Measurements from ENCODE around the gene IL1RAPL1. TPM values are rescaled to one million over a fixed set of nuclear protein-coding genes. Genes with fewer than 3 reads are reported as not detected.
A peak's percentile ranks its signal among the peaks of the same experiment; 100 is the strongest.

The IL1RAPL1 gene
- total and polyA plus RNA-seq, 2 experiments from 2014 or later, result 0.18 to 0.49 TPM

- Mint-ChIP-seq H3K4me3 (no peak overlapping the region), H3K36me3 (ENCODE audit: low read depth) (no peaks in the 10 kb centered on the region), H3K27ac (no peak overlapping the region), H3K27me3 (ENCODE audit: insufficient read depth, low read depth, poor library complexity) (no peaks in the 10 kb centered on the region), H3K4me1 (peaks cover 5% of the 10 kb centered on the region; the same call in 2 of the 3 replicates), H3K9me3 (no peaks in the 10 kb centered on the region)
- Histone ChIP-seq H3K4me2 (no peak overlapping the region), H2AFZ (no peak overlapping the region), H3F3A (replicated peaks; ENCODE audit: low read depth) (no peaks in the 10 kb centered on the region), H3K4me3 (no peak overlapping the region), H4K20me1 (replicated peaks; ENCODE audit: insufficient read depth) (no peaks in the 10 kb centered on the region), H3K36me3 (ENCODE audit: insufficient read depth) (no peaks in the 10 kb centered on the region), H3K4me1 (ENCODE audit: insufficient read depth) (peaks cover 11% of the 10 kb centered on the region; the same call in 1 of the 2 replicates), H3K27ac (ENCODE audit: low read depth) (no peak overlapping the region), H3K9me2 (ENCODE audit: insufficient read depth) (no peaks in the 10 kb centered on the region), H3K27me3 (ENCODE audit: insufficient read depth) (no peaks in the 10 kb centered on the region), H3K79me2 (replicated peaks; ENCODE audit: insufficient read depth) (no peaks in the 10 kb centered on the region)
- ATAC-seq, result no peak
- DNase-seq (ENCODE audit: low spot score), result no peak
- TF ChIP-seq CTCF (conservative IDR thresholded peaks at IDR 0.05; ENCODE audit: low read depth in 2 of 2) (peak in 1 of 2 experiments; percentile 16; a peak in 1 of 4 replicates), ZNF331 (CRISPR knock-in tag; IDR thresholded peaks at IDR 0.05; ENCODE audit: low read depth) (no peak)
Measured at GRCh38 chrX:28590396-28590795, 3.1 kb downstream of the IL1RAPL1 start.

- no peak for DNase-seq (ENCODE audit: low spot score)
- no peak for TF ChIP-seq EZH2 (IDR thresholded peaks at IDR 0.05; ENCODE audit: low read depth, unreplicated experiment)
- no peak for TF ChIP-seq EZH2phosphoT487 (IDR thresholded peaks at IDR 0.05; ENCODE audit: unreplicated experiment)
- no peak for TF ChIP-seq REST (IDR thresholded peaks at IDR 0.05; ENCODE audit: unreplicated experiment)
- TF ChIP-seq CTCF (conservative IDR thresholded peaks at IDR 0.05; ENCODE audit: low read depth in 2 of 2), result no peak
- TF ChIP-seq JUNB (IDR thresholded peaks at IDR 0.05; ENCODE audit: unreplicated experiment), result no peak
- no peak for TF ChIP-seq ZNF462 (CRISPR knock-in tag; IDR thresholded peaks at IDR 0.05)
Measured at GRCh38 chrX:28591542-28591941, 4.3 kb downstream of the IL1RAPL1 start.

More at GRCh38 chrX:28591542-28591941, 4.3 kb downstream of the IL1RAPL1 start:
- Mint-ChIP-seq H3K27me3 (ENCODE audit: insufficient read depth, low read depth, poor library complexity) (no peaks in the 10 kb centered on the region), H3K9me3 (no peaks in the 10 kb centered on the region), H3K27ac (no peak overlapping the region), H3K4me3 (no peak overlapping the region), H3K4me1 (peaks cover 2% of the 10 kb centered on the region; the same call in 1 of the 3 replicates), H3K36me3 (ENCODE audit: low read depth) (no peaks in the 10 kb centered on the region)
- no peaks in the 10 kb centered on the region for H3K36me3 ChIP-seq (ENCODE audit: insufficient read depth)
- no peak overlapping the region for H2AFZ ChIP-seq
- no peaks in the 10 kb centered on the region for H3K27me3 ChIP-seq (ENCODE audit: insufficient read depth)
- H3K4me2 ChIP-seq, result no peak overlapping the region
- no peaks in the 10 kb centered on the region for H3K9me2 ChIP-seq (ENCODE audit: insufficient read depth)
- H4K20me1 ChIP-seq (replicated peaks; ENCODE audit: insufficient read depth), result no peaks in the 10 kb centered on the region
- no peaks in the 10 kb centered on the region for H3F3A ChIP-seq (replicated peaks; ENCODE audit: low read depth)
- no peak overlapping the region for H3K4me3 ChIP-seq
- H3K79me2 ChIP-seq (replicated peaks; ENCODE audit: insufficient read depth), result no peaks in the 10 kb centered on the region
- no peak for ATAC-seq
- peaks cover 8% of the 10 kb centered on the region; the same call in 1 of the 2 replicates for H3K4me1 ChIP-seq (ENCODE audit: insufficient read depth)
- H3K27ac ChIP-seq (ENCODE audit: low read depth), result no peak overlapping the region

Measured in GM23338 (cell line).